ENCODE results near the gene SPNS2.

- no peak for TF ChIP-seq ARNTL (CRISPR knock-in tag; IDR thresholded peaks at IDR 0.05; ENCODE audit: borderline replicate concordance, low read depth)
- TF ChIP-seq ZNF565 (CRISPR knock-in tag; conservative IDR thresholded peaks at IDR 0.05; ENCODE audit: low read depth) = no peak
- TF ChIP-seq, protein P1, sequence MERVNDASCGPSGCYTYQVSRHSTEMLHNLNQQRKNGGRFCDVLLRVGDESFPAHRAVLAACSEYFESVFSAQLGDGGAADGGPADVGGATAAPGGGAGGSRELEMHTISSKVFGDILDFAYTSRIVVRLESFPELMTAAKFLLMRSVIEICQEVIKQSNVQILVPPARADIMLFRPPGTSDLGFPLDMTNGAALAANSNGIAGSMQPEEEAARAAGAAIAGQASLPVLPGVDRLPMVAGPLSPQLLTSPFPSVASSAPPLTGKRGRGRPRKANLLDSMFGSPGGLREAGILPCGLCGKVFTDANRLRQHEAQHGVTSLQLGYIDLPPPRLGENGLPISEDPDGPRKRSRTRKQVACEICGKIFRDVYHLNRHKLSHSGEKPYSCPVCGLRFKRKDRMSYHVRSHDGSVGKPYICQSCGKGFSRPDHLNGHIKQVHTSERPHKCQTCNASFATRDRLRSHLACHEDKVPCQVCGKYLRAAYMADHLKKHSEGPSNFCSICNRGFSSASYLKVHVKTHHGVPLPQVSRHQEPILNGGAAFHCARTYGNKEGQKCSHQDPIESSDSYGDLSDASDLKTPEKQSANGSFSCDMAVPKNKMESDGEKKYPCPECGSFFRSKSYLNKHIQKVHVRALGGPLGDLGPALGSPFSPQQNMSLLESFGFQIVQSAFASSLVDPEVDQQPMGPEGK (CRISPR knock-in tag; IDR thresholded peaks at IDR 0.05; ENCODE audit: borderline replicate concordance) = no peak
- TF ChIP-seq ZFP3 (CRISPR knock-in tag; IDR thresholded peaks at IDR 0.05) = no peak
- TF ChIP-seq CREB5 (CRISPR knock-in tag; IDR thresholded peaks at IDR 0.05; ENCODE audit: low read depth) = no peak
Observed at GRCh38 chr17:4551796-4552525, 53.3 kb downstream of the SPNS2 start.
